Natural killer cell (primary cell): ENCODE measurements around the gene PXDC1. TPM values are rescaled to one million over a fixed set of nuclear protein-coding genes. Genes with fewer than 3 reads are reported as not detected.

Experiments used
- ATAC-seq, 3 donors: fragments of 150-1000 bp in 2 of 3; fragments of 200-7000 bp in 1 of 3; cut with Tn5 transposase; 1 replicate in 1 of 3; 2 replicates in 2 of 3; pipeline ENCODE4 v1.10.0; 2021; ENCODE audit warnings: mild to moderate bottlenecking in 2 of 3, moderate library complexity in 2 of 3
- DNase-seq, 2 donors: peaks; one replicate each; pipeline versions ENCODE4 v3.0.0 to v3.0.0-alpha.2; 2013 to 2021; ENCODE audit warnings: mixed read lengths in 1 of 2
- H3K27ac ChIP-seq: one replicate; pipeline ENCODE4 v1.5.1; 2013; ENCODE audit warnings: mild to moderate bottlenecking, low read length
- H3K27me3 ChIP-seq: one replicate; pipeline ENCODE4 v1.6.1; 2013; ENCODE audit warnings: low read length; ENCODE audit not compliant: control insufficient read depth, insufficient read depth
- H3K36me3 ChIP-seq: one replicate; pipeline ENCODE4 v1.6.1; 2013; ENCODE audit warnings: low read length; ENCODE audit not compliant: control insufficient read depth, insufficient read depth
- H3K4me1 ChIP-seq: one replicate; pipeline ENCODE4 v1.6.1; 2013; ENCODE audit warnings: low read length; ENCODE audit not compliant: control insufficient read depth, insufficient read depth
- H3K4me3 ChIP-seq: one replicate; pipeline ENCODE4 v1.5.1; 2013; ENCODE audit warnings: low read length
- H3K9me3 ChIP-seq: one replicate; pipeline ENCODE4 v1.6.1; 2013; ENCODE audit warnings: low read length; ENCODE audit not compliant: control insufficient read depth, insufficient read depth
- H3K27ac Mint-ChIP-seq, 2 donors: one replicate each; pipeline ENCODE4 v1.8.0; 2022; ENCODE audit warnings: mild to moderate bottlenecking in 2 of 2, mixed read lengths in 2 of 2, moderate library complexity in 1 of 2
- H3K27me3 Mint-ChIP-seq, 2 donors: one replicate each; pipeline ENCODE4 v1.8.0; 2022; ENCODE audit warnings: low read depth in 2 of 2, mixed read lengths in 2 of 2
- H3K36me3 Mint-ChIP-seq: one replicate; pipeline ENCODE4 v1.8.0; 2022; ENCODE audit warnings: mixed read lengths
- H3K4me1 Mint-ChIP-seq, 2 donors: one replicate each; pipeline ENCODE4 v1.8.0; 2022; ENCODE audit warnings: mixed read lengths in 2 of 2
- H3K4me3 Mint-ChIP-seq: one replicate; pipeline ENCODE4 v1.8.0; 2022; ENCODE audit warnings: mild to moderate bottlenecking, moderate library complexity, mixed read lengths
- H3K9me3 Mint-ChIP-seq, 2 donors: one replicate each; pipeline ENCODE4 v1.8.0; 2022; ENCODE audit warnings: mixed read lengths in 2 of 2
- WGBS: methylation state at CpG from one replicate; pipeline ENCODE4 v1.1.7; 2013; ENCODE audit warnings: missing lambda C conversion rate; ENCODE audit not compliant: insufficient coverage; 5-methylcytosine and 5-hydroxymethylcytosine counted together
- intact Hi-C: fragments of 100-400 bp; cut with micrococcal nuclease; formaldehyde crosslinking; loops from one replicate; pipeline ENCODE4 v1.14.2; 2022
- total RNA-seq, 4 donors: library from RNA; stranded (reverse); fragments of 120-200 nt in 1 of 4; gene quantifications; one replicate each; pipeline versions ENCODE4 v1.2.3 to v1.2.4, GENCODE V29; 2013 to 2022
- TF ChIP-seq, protein P1 (sequence below): fragments of 200-600 bp; IDR thresholded peaks from one replicate; pipeline ENCODE4 v1.8.0; 2022; ENCODE audit warnings: antibody characterized with exemption

PXDC1 gene
- total RNA-seq, 3 donors from 2014 or later (not counting 1 experiment from before 2014, with no cell fraction given): 0.28 TPM; not detected in 1

DNA sequence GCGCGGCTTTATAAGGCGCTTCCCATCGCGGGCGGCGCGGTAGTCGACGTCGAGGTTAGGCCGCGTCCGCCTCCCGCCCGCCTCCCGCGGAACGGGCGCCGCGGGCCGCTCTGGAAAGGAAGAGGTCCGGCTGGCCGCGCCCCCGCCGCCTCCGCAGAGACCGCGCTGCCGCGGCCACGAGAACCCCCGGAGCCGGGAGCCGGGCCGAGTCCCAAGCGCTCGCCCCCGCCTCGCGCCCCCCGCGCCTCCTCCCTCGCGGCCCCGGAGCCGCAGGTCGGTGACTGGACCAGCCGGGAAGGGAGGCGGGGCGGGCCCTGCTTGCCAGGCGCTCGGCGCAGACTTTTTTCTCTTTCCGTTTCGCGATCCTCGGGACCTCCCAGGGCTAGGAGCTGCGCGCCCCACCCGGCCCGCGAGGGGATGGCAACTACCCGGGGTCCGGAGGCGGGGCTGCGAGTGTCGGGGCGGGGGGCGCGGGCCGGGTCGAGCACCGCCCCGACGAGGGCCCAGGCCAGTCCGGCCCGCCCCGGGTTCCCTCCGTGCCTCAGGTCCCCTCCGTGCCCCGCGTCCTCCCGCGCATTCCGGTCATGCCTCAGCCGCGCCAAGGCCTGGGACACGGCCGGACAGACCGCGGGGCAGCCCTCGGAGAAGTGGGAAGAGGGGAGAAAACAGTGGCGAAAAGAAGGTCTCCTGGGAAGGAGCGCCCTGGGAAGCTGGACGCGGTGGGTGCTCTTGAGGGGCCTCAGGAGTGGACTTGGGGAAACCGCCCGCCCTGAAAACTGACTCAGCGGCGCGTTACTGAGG is 417 bp upstream of the PXDC1 start:
- no peaks in the 10 kb centered on the region for H3K9me3 Mint-ChIP-seq
- intact Hi-C loops: no loop called here
- H3K4me3 ChIP-seq: peak overlapping the region; percentile 28
- WGBS: under 1% methylated on average over 104 of the region's 104 CpGs
- H3K4me3 Mint-ChIP-seq: peak overlapping the region; percentile 49
- ATAC-seq (peak; percentile 66 to 71 (median 69)), DNase-seq (peak; percentile 31 to 72)
- peaks cover 5% of the 10 kb centered on the region for H3K27me3 ChIP-seq
- no peak overlapping the region for H3K27ac Mint-ChIP-seq
- no peaks in the 10 kb centered on the region for H3K9me3 ChIP-seq
- peaks cover 14% of the 10 kb centered on the region for H3K4me1 ChIP-seq
- H3K36me3 ChIP-seq: no peaks in the 10 kb centered on the region
- H3K36me3 Mint-ChIP-seq: no peaks in the 10 kb centered on the region
- H3K4me1 Mint-ChIP-seq: peaks cover 0 to 11% of the 10 kb centered on the region in 2 donors
- H3K27me3 Mint-ChIP-seq: peaks cover 38 to 48% of the 10 kb centered on the region in 2 donors
- no peak overlapping the region for H3K27ac ChIP-seq
- TF ChIP-seq, protein P1, sequence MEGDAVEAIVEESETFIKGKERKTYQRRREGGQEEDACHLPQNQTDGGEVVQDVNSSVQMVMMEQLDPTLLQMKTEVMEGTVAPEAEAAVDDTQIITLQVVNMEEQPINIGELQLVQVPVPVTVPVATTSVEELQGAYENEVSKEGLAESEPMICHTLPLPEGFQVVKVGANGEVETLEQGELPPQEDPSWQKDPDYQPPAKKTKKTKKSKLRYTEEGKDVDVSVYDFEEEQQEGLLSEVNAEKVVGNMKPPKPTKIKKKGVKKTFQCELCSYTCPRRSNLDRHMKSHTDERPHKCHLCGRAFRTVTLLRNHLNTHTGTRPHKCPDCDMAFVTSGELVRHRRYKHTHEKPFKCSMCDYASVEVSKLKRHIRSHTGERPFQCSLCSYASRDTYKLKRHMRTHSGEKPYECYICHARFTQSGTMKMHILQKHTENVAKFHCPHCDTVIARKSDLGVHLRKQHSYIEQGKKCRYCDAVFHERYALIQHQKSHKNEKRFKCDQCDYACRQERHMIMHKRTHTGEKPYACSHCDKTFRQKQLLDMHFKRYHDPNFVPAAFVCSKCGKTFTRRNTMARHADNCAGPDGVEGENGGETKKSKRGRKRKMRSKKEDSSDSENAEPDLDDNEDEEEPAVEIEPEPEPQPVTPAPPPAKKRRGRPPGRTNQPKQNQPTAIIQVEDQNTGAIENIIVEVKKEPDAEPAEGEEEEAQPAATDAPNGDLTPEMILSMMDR: no peak

DNA sequence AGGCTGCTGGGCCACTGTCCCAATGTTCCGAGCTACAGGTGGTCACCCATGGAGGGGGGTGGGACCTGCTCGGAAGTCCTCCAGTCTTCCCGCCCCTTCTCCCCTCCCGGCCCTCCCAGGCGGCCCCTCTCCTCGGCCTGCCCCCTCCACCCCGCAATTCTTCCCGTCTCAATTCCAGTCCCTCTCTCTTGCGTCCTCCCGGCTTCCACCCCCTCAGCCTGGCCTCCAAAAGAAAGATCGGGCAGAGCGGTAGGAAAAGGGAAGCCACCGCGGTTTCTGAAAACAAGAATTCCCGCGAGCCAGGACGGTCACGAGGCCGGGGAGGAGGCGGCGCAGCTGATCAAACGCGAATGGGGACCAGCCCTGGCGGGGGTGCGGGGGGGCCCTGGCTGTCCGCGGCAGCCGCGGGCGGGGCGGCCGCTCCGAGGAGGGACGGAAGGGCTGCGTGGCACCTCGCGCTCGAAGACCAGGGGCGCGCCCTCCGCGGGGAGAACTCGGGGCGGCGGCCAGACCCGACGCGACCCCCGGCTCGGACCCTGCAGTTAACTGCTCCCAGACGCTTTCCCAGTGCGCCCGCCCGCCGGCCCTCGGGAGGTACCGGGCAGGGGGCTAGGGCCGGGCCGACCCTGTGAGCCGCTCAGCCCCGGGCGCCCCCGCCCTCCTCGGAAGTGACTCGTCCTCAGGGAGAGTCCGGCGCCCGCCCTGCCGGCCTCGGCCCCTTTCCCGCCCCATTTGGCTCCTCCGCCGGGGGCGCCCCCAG is 1.0 kb downstream of the PXDC1 start:
- no peaks in the 10 kb centered on the region for H3K9me3 ChIP-seq
- H3K27ac ChIP-seq: no peak overlapping the region
- DNase-seq: peak in 1 of 2 donors; percentile 24
- H3K36me3 ChIP-seq: no peaks in the 10 kb centered on the region
- H3K36me3 Mint-ChIP-seq: no peaks in the 10 kb centered on the region
- peaks cover 38 to 48% of the 10 kb centered on the region in 2 donors for H3K27me3 Mint-ChIP-seq
- H3K4me1 ChIP-seq: peaks cover 19% of the 10 kb centered on the region
- intact Hi-C loops: no loop called here
- WGBS: 2% methylated on average over 74 of the region's 74 CpGs
- peak overlapping the region; percentile 75 for H3K4me3 Mint-ChIP-seq
- H3K4me1 Mint-ChIP-seq: peaks cover 0 to 11% of the 10 kb centered on the region in 2 donors
- H3K27me3 ChIP-seq: peaks cover 5% of the 10 kb centered on the region
- no peak overlapping the region for H3K27ac Mint-ChIP-seq
- ATAC-seq: peak; percentile 28 to 52 (median 40)
- no peaks in the 10 kb centered on the region for H3K9me3 Mint-ChIP-seq
- TF ChIP-seq, protein P1: no peak
- H3K4me3 ChIP-seq: no peak overlapping the region

DNA sequence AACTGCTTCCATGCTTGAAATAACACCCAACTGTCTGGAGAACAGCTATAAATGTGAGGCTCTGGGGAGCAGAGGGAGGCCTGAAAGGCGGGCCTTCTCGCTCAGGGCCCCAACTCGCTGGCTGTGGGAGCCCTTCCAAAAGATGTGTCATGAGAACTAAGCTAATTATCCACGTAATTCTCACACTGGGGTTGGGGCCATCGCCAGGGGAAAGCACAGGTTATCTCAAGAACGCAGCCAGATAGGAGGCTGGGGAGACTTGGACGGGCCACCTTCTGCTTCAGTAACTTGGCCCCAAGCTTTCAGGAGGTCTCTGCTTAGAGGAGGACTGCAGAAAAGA is 1.6 kb downstream of the PXDC1 start:
- intact Hi-C loops: no loop called here
- Mint-ChIP-seq H3K27ac (no peak overlapping the region), H3K4me1 (peaks cover 0 to 11% of the 10 kb centered on the region in 2 donors), H3K9me3 (no peaks in the 10 kb centered on the region), H3K27me3 (peaks cover 38 to 46% of the 10 kb centered on the region in 2 donors), H3K36me3 (no peaks in the 10 kb centered on the region), H3K4me3 (peak overlapping the region; percentile 75)
- H3K27ac ChIP-seq: no peak overlapping the region
- TF ChIP-seq, protein P1: no peak
- no peak for ATAC-seq
- DNase-seq: no peak
- no peaks in the 10 kb centered on the region for H3K36me3 ChIP-seq
- H3K9me3 ChIP-seq: no peaks in the 10 kb centered on the region
- H3K27me3 ChIP-seq: peaks cover 5% of the 10 kb centered on the region
- H3K4me1 ChIP-seq: peaks cover 19% of the 10 kb centered on the region
- 83% methylated on average over 7 of the region's 7 CpGs for WGBS
- no peak overlapping the region for H3K4me3 ChIP-seq
